T-helper 1 cell (primary cell): ENCODE measurements around the gene SPIB.
"Not testable (repeated sequence)": the region's sequence is repeated elsewhere in the genome, so short reads cannot be mapped to it uniquely, and the experiment has no call there.

ENCODE experiments used
- DNase-seq, 5 donors: peaks; one replicate each; pipeline ENCODE4 v3.0.0-alpha.2; 2012 to 2020

SPIB gene

DNA sequence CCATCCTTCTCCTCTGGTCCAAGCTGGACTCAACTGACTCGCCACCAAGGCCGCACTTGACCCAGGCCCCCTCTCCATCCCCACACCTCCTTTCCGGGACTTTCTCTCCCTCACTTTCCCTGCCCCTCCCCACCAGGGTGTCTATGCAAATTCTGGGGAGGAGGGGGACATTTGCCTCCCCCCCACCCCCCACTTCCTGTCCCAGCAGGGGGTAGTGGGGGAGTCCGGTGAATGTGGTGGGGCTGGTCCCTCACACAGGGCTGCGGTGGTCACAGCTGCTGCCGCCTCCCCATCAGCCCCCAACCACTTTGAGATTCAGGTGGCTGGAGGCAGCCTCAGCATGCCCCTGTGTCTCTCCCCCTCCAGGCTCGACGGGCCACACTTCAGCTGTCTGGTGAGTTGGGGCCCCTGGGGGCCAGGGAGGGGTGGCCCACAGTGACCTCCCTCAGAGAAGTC is 870 bp downstream of the SPIB start:
- DNase-seq: no peak

DNA sequence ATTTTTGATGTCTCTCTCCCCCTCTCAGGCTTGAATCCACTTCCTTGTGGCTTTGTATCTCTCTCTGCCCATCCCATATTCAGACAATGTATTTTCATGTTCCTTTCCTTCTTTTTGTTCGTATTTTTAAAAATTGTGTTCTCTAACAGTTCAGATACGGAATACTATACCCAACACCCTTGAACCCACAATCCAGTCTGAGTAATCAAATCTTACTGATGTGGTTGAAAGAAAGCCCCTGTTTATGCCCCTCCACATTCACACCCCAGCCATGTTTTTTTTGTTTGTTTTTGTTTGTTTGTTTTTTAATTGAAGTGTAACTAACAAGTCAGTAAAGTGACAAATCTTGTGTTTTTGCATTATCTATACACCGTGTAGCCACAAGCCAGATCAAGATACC is 1.4 kb downstream of the SPIB start:
- no peak for DNase-seq

DNA sequence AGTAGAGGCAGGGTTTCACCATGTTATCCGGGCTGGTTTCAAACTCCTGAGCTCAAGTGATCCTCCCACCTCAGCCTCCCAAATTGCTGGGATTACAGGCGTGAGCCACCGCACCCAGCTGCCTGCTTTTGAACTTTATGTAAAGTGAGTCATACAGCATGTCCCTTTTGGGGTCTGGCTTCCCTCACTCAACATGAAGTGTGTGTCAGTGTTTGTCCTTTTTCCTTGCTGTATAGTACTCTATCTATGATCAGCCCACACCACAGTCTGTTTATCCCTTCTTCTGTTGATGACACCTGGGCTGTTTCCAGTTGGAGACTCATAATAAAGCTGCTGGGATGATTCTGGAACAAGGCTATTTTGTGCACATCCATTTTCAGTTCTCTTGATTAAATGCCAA is 2.1 kb downstream of the SPIB start:
- no peak for DNase-seq

DNA sequence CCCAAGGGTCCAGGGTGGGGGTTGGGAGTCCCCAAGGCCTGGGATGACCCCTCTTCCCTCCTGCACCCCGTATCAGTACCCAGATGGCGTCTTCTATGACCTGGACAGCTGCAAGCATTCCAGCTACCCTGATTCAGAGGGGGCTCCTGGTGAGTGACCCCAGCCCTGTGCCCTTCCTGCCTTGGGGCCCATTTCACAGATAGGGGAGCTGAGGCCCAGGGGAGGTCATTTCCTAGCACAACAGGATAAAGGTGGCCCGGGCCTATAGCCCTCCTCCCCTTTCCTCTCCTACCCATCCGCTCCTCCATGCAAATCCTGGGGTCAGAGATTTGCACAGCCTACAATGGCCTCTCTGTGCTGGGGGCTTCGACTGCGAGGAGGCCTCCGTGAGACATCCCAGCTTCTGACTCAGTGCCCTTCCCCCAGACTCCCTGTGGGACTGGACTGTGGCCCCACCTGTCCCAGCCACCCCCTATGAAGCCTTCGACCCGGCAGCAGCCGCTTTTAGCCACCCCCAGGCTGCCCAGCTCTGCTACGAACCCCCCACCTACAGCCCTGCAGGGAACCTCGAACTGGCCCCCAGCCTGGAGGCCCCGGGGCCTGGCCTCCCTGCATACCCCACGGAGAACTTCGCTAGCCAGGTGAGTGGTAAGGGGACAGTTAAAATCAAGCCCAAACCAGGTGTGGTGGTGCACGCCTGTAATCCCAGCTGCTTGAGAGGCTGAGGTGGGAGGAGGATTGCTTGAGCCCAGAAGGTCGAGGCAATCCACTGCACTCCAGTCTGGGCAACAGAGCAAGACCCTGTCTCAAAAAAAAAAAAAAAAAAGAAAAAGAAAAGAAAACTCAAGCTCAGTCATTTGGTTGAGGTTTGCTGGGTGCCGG is 3.9 kb downstream of the SPIB start:
- DNase-seq: no peak

DNA sequence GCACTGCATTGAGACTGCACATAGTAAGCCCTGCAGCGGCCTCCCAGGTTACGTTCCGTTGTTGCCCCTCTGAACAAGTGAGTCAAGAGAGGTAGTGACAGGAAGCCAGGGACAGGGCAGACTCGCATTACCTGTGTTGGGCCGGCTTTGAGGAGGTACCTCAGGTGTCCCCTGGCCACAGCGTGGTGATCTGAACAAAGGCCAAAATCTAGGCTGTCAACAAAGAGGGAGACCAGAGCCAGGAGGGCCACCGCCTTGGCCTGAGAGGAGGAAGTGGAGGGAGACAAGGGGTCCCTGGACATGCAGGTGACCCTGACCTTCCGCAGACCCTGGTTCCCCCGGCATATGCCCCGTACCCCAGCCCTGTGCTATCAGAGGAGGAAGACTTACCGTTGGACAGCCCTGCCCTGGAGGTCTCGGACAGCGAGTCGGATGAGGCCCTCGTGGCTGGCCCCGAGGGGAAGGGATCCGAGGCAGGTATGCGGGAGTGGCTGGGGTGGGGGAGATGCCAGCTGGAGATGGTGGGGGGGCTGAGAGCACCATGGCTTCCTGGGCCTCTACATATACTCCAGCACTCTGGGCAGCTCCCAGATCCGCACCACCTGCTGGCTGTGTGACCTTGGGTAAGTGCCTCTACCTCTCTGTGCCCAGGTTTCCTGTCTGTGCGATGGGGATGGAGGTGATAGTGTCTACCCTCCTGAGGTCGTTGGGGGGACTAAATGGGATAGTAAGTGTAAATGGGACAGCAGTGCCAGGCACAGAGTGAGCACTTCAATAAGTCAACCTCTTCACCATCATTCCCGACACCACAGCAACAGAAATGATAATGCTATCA is 4.8 kb downstream of the SPIB start:
- DNase-seq: no peak

DNA sequence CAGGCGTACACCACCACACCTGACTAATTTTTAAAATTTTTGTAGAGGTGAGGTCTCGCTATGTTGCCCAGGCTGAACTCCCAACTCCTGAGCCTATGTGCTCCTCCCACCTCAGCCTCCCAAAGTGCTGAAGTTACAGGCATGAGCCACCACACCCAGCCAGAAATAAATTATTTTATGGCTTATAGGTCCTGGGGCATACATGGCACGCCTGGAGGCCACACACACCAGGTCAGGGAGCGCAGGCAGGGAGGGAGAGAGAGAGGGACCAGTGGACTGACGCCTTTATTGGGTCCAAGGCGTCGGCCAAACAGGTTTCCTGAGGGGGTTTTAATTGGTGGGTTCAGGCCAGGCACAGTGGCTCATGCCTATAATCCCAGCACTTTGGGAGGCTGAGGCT is 6.8 kb downstream of the SPIB start:
- no peak for DNase-seq

DNA sequence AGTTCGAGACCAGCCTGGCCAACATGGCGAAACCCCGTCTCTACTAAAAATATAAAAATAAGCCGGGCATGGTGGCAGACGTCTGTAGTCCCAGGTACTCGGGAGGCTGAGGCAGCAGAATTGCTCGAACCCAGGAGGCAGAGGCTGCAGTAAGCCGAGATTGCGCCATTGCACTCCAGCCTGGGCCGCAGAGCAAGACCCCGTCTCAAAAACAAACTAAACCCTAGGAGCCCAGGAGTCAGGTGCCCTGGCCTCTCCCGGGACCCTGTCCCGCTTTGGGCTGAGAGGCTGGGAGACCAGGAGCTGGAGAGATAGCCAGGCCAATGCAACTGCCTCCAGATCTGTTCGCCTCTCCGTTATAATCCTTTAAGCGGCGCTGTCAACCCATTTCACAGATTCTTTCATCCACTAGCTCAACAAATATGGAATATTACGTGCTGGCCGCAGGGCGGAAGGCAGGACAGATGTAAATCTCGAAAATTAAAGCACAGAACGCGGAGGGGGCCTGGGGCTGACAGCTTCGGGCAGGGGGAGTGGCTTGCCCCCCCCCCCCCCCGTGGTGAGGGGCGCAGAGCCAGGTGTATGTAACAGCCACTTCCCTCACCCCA is 8.7 kb downstream of the SPIB start:
- no peak for DNase-seq

DNA sequence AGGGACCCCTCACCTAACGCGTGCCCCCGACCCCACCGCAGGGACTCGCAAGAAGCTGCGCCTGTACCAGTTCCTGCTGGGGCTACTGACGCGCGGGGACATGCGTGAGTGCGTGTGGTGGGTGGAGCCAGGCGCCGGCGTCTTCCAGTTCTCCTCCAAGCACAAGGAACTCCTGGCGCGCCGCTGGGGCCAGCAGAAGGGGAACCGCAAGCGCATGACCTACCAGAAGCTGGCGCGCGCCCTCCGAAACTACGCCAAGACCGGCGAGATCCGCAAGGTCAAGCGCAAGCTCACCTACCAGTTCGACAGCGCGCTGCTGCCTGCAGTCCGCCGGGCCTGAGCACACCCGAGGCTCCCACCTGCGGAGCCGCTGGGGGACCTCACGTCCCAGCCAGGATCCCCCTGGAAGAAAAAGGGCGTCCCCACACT is 9.3 kb downstream of the SPIB start:
- DNase-seq: peak in 2 of 5 donors; percentile 18 to 45

DNA sequence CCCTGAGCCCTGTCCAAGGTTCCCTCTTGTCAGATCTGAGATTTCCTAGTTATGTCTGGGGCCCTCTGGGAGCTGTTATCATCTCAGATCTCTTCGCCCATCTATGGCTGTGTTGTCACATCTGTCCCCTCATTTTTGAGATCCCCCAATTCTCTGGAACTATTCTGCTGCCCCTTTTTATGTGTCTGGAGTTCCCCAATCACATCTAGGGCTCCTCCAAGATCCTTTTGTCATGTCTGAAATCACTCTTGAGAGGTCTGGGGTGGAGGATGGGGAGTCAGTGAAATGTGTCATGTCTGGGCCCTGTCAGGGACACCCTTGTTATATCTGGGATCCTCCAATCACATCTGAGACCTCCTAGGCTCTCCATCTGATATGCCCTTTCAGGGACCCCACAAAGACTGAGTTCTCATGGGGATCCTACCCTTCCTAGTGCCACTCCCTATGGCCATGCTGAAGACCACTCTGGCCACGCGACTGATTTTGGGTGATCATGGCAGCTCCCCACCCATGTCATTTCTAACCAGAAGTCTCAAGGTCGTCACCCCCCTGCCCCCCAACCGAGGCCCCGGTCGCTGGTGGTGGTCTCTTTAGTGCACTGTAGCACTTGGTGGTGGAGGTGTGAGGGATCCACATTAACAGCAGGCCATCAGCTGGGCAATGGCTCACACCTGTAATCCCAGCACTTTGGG is 10.2 kb downstream of the SPIB start:
- no peak for DNase-seq

DNA sequence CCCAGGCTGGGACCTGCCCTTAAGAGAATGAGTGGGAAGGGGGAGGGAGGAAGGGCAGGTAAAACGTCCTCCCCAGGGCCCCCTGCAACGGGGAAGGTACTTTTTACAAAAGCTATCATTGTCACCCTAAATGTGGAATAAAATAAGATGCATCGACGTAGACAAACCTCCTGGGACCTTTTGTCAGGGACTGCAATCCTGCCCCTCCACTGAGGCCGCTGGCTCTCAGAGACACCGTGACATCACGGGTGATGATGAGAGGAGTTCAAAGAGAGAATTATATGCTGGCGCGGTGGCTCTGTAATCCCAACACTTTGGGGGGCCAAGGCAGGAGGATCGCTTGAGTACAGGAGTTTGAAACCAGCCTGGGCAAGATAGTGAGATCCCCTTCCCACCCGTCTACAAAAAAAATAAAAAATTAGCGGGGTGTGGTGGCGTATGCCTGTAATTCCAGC is 12.2 kb downstream of the SPIB start:
- DNase-seq: no peak

DNA sequence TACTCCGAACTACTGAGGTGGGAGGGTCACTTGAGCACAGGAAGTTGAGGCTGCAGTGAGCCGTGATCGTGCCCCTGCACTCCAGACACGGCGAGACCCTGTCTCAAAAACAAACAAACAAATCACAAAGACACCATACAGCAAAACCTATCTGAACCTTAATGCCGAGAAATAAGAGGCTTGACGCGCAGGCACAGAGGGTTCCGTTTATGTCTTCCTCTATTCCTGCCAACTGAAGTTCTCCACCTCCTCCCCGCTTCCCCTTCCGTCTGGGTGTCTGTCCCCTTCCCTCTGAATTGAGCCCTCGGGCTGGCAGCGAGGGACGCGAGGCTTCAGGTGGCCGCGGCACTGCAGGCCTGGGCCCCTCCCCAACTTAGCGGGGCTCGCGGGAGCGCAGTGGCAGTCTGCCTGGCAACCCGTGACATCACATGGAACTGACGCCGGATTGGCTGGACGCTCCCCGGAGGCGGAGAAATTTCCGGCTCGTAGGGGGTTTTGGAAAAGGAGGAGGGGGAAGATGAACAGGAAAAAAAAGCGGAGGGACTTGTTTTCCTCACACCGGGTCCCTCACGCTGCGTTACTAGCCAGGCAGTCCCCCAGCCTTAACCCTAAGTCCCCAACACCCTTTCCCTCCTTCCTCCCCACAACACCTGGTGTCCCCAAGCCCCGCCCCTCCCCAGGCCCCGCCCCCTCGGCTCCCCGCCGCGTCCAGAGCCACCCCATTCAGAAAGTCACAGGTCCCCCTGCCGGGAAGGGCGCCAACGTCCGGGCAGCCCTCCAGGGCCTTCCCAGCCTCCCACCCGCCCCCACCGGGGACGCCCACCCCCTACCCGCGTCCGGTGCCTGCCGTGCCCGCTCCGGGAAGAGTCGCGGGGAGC is 12.8 kb downstream of the SPIB start:
- peak; percentile 64 to 88 (median 77) for DNase-seq

DNA sequence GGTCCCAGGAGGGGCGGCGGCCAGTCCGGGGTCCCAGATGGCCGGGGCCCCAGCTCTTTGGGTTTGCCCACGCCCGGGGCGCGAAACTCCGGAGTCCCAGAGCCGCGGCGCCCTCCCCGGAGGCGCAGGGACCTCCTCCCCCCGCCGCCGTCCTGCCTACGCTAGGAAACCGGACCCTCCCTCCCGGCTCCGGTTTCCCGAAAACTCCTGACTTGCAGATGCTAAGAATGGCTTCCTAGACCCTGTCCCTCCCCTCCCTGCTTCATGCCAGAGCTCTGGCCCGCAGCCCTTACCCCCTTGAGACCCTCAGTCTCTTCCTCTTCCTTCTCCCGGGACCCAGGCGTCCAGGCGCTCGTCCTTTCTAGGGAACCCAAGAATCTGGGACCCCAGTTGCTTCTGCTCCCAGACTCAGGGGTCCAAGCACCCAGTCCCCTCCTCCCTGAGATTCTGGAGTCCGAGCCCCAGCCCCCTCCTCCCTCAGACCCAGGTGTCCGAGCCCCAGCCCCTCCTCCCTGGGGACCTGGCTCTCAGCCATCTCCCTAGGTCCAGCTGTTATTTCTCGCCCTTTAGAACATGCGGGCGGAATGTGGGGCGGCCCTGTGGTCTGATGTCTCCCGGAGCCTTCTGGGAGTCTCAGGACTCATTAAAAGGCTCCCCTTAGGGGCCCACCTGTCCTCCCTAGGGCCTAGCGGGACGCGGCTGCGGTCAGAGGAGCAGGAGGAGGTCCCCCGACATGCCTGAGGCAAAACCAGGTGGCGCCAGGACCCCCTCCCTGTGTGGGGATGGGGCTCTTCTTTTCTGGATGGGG is 13.7 kb downstream of the SPIB start, which contains the start of gene MYBPC2:
TSS of gene MYBPC2 (plus strand) at position 672 of the 808 bp plus-strand sequence. CDS start at position 734, 62 bp downstream.
- DNase-seq: no peak

DNA sequence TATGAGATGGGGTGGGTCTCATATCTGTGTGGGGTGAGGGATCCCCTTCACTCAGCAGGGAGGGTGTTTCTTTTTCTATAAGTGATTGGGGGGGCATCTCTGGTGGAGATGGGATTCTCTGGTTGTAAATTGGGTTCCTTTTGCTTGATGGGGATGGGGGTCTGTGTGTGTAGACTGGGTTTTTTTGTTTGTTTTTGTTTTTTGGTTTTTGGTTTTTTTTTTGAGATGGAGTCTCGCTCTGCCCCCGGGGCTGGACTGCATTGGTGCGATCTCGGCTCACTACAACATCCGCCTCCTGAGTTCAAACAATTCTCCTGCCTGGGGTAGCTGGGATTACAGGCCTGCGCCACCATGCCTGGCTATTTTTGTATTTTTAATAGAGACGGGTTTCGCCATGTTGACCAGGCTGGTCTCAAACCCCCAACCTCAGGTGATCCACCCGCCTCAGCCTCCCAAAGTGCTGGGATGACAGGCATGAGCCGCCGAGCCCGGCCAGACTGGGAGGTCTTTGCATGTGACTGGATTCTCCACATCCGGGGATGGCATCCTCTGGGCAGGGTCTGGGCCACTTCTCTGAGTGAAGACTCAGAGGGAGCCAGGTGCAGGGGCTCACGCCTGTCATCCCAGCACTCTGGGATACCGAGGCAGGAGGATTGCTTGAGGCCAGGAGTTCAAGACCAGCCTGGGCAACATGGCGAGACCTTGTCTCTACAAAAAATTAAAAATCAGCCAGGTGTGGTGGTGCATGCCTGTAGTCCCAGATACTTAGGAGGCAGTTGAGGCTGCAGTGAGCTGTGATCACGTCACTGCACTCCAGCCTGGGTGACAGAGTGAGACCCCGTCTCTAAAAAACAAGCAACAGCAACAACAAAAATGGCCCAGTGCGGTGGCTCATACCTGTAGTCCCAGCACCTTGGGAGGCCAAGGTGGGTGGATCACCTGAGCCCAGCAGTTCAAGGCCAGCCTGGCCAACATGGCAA is 14.8 kb downstream of the SPIB start:
- DNase-seq: no peak

DNA sequence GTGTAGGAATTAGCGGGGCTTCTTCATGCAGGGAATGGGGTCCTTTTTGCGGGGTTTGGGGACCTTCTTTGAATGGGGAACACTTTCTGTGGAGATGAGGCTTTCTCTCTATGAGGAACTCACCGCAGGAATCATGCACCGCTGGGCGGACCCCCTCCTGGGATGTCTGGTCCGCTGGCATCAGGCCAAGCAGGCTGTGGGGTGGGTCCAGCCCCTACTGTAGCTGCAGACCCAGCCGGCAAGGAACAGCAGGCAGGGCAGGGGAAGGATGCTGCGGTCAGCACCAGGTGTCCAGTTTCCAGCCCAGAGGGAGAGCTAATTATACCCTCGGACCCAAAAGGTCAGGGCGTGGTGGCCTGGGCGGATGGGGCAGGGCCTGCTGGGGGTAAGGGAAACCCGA is 15.8 kb downstream of the SPIB start:
- DNase-seq: no peak

DNA sequence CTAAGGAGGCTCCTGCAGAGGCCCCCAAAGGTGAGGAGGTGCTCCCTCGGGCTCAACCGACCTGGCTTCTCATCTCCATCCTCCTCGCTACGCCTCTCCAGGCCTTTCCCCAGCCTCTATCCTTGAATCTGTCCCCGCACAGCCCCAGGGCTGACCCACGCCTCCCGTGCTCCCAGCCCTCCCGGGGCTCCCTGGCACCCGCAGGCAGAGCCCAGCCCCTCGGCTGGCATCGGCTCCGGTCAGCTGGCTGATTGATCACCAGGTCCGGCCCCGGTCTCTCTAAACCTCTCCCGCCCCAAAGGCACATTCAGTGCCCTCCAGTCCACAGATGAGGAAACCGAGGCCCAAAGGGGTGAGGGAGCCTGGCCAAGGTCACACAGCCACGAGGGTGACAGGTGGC is 16.5 kb downstream of the SPIB start:
- no peak for DNase-seq

DNA sequence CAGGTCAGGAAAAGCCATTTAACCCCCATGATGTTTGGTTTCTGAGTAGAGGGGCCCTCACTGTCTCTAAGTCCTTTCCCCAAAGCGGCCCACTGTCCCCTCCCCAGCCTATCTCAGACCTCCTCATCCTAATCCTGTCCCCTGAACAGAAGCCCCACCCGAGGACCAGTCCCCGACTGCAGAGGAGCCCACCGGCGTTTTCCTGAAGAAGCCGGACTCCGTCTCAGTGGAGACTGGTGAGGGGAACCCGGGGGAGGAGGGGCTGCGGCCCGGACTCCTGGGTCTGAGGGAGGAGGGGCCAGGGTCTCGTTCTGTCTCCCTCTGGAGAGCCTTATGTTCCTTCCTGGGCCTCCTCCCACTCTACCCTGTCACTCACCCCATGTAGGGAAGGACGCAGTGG is 16.9 kb downstream of the SPIB start:
- DNase-seq: no peak

DNA sequence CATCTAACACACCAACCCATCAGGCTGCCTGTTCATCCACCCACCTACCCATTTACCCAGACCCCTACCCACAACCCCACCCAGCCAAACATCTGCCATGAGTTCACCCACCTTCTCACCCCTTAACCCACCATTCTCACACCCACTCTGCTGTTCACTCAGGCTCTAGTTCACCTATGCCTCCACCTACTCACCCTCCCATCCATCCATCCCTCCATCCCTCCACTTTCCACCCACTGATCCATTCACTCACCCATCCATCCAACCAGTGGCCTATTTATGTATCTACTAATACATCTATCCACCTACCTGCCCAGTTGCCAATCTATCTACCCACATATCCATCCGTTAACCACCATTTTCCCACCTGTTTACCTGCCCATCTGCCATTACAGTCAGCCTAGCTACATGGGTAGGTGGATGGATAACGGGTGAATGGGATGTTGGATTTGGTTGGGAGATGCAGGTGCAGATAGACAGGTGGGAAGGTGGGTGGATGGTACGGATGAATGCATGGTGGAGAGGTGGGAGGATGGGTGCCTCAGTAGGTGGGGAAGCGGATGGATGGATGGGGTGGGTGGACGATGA is 19.2 kb downstream of the SPIB start:
- no peak for DNase-seq

DNA sequence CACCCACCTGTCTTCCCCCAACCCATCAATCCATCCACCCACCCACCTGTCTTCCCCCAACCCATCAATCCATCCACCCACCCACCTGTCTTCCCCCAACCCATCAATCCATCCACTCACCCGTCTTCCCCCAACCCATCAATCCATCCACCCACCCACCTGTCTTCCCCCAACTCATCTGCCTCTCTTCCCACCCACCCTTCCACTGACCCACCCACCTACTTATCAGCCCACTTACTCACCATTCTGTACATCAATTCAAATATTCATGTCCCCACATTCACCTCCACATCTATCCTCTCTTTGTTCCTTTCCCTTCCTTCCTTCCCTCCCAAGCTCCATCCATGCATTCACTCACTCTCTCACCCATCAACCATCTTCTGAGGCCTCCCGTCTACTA is 20.4 kb downstream of the SPIB start:
- DNase-seq: not testable (repeated sequence)

DNA sequence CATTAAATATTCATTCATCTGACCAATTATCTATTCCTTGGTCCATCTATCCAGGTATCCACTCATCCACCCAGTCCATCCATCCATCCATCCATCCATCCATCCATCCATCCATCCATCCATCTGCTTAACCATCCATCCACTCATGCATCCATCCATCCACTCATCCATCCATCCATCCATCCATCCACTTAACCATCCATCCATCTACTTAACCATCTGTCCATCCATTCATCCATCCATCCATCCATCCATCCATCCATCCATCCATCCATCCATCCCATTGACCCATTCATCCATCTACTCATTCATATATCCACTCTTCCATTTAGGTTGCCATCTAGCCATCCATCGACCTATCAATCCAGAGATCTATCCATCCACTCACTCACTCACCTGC is 25.3 kb downstream of the SPIB start:
- DNase-seq: no peak
